NCI-H345 treated with DMSO at 0.1 percent for 48 hours (cell line): ENCODE measurements around the gene RSPH3.
"Not testable (repeated sequence)": the region's sequence is repeated elsewhere in the genome, so short reads cannot be mapped to it uniquely, and the experiment has no call there.

Source experiments
- DNase-seq: peaks from one replicate; lab custom pipeline; 2025; ENCODE audit not compliant: unreplicated experiment; lab: John Stamatoyannopoulos, UW

The RSPH3 gene

GRCh38 chr6:159025224-159025623 lies 25.2 kb upstream of the RSPH3 start:
- not testable (repeated sequence) for DNase-seq

DNA sequence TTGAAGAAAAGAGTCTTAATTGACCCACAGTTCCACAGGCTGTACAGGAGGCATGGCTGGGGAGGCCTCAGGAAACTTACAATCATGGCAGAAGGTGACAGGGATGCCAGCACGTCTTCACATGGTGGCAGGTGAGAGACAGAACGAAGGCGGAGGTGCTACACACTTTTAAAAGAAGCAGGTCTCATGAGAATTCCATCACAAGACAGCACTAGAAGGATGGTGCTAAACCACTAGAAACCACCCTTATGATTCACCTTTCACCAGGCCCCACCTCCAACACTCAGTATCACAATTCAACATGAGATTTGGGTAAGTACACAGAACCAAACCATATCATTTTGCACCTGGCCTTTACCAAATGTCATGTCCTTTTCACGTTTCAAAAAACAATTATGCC lies 23.9 kb upstream of the RSPH3 start:
- DNase-seq = no peak

DNA sequence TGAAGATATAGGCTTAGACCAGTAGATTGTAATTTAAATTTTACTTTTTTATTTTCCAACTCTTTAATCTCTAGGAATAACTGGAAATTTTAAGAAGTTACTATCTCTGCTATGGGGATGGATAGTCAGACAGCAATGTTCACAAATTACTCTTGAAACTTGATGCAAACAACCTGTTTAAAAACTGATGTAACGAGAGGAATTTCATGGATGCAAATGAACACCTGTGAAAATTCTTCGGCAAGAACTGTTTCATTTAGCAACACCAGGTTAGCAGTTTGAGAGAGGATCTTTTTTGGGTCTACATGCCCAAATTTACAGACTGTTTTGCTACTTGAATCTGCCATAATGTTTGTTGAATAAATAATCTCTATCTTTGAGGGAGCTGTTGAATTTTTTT lies 20.0 kb upstream of the RSPH3 start:
- no peak for DNase-seq

DNA sequence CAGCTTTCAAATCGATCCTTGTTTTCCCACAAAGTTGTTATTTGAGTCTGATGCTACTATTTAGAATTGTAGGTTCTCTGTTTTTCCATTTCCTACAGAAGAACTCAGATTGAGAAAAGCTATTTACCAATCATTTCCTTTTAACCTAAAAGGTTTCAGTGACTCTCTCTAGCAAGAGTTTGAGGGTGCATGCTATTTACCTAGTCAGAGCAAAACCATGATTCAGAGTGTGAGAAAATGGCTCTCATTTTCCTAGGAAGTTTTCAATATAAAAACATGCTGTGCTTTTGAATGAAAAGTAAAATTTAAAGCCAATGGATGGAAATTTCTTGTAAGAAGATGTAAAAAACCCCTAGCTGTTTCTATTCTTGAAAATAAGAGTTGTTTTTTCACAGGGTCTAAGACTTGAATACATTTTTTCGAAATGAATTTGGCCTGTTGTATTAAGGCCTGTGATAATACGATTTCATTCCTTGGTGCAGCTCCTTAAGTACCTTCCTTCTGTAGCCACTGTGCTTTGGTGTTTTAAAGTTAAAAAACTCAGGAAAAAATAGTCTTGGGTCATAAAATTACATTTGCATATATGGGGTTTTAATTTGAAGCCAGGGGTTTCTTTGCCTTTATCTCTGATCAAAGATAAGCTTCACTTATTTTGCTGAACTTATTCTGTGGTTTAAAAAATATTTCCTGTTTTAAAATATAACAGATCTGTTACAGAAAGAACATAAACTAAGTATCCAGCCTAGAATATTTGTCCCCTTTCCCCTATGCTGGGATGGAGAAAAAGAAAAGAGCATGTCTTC lies 18.0 kb upstream of the RSPH3 start:
- DNase-seq = no peak

DNA sequence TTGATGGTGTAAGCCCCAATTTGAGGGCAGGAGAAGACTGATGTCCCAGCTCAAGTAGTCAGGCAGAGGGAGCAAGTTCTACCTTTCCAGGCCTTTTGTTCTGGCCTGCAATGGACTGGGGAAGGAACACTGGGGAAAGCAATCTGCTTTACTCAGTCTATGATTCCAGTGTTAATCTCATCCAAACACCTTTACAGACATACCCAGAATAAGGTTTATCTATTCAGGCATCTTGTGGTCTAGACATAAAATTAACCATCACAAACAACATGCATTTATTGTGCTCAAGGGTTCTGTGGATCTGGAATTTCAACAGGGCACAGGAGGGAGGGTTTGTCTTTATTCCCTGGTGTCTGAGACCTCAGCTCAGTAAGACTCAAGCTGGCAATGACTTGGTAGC lies 14.4 kb upstream of the RSPH3 start:
- no peak for DNase-seq

DNA sequence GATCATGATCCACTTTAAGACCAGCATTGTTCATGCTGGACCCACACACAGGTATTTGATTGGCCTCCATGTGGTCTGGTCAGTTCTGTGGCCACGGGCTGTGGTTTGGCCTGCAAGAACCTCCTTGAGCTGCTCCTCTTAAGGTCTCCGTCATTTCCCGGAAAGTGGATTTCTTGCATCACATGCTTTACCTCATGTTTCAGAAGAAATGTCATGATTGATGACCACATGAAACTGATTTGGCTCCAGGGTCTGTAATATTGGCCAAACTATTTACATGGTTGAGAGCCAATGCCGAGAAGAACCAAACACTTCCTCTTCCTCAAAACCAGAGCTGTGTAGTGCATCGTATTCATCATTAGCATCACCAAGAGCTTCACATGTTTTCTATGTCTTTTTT lies 13.2 kb upstream of the RSPH3 start:
- no peak for DNase-seq

GRCh38 chr6:159012201-159012600 lies 12.2 kb upstream of the RSPH3 start:
- no peak for DNase-seq

- DNase-seq = not testable (repeated sequence)
Observed at GRCh38 chr6:159010037-159010612, 10.1 kb upstream of the RSPH3 start.

GRCh38 chr6:159008656-159009288 lies 8.8 kb upstream of the RSPH3 start:
- DNase-seq = no peak

GRCh38 chr6:159007510-159007909 lies 7.5 kb upstream of the RSPH3 start:
- no peak for DNase-seq

DNA sequence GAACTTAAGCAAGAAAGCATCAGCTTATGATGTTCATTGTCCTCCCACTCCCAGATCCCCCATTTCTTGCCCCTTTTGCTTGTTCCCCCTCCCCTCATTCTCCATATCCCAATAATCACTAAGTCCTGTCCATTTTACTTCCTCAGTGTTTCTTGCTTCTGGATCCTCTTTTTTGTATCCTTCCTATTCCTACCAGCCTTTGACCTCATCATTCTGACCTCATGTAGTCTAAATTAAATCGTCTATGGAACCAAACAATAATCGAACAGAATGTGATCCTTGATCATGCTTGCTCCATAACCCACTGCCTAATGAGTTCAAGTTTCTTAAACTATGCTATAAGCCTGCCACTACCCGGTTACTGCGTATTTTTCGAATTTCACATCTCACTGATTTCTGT lies 5.4 kb upstream of the RSPH3 start:
- no peak for DNase-seq

DNA sequence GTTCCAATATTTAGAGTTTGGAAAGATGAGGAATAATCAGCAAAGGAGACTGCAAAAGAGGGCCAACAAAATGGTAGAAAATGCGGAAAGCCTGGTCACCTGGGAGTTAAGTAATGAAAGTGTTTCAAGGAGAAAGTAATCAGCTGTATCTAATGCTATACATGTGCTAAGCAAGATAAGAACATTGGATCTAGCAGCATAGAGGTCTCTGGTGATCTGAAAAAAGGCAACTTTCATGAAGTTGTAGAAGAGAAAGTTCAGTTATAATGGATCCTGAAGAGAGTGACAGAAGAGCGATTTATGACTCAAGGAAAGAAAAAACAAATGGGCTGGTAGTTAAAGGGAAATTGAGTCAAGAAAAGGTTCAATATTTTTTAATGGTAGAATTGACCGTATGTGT lies 4.6 kb upstream of the RSPH3 start:
- DNase-seq = no peak

GRCh38 chr6:159002432-159003155 lies 2.6 kb upstream of the RSPH3 start:
- DNase-seq = no peak

GRCh38 chr6:158999154-158999665 lies 792 bp downstream of the RSPH3 start:
- no peak for DNase-seq

DNA sequence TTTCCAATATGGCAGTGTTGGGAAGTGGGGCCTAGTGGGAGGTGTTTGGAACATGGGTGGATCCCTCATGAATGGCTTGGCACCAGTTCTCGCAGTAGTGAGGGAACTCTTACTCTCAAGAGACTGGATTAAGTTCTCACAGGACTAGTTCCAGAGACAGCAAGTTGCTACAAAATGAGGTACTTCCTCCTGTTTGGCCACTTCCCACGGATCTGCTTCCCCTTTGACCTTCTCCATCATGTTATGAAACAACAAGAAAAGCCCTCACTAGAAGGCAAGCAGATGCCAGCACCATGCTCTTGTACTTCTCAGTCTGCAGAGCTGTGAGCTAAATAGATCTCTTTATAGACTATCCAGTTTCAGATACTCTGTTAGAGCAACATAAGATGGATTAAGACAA lies 3.1 kb downstream of the RSPH3 start:
- no peak for DNase-seq

DNA sequence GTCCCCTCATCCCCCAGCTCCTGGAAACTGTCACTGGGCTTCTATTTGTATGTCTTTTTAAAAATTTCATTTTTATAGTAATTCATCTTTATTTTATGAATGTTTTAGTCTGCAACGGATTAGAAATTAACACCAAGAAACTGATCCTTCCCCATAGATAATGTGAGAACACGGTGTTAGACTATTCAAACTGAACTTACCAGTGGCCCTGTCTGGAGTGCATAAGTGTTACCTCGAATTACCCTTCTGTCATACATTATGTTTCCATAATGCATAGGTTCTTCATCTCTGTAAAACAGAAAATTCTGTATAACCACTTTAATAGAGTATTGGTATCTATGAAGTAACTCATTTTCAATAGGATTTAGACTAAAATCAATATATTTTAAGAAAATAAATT lies 6.4 kb downstream of the RSPH3 start:
- no peak for DNase-seq

DNA sequence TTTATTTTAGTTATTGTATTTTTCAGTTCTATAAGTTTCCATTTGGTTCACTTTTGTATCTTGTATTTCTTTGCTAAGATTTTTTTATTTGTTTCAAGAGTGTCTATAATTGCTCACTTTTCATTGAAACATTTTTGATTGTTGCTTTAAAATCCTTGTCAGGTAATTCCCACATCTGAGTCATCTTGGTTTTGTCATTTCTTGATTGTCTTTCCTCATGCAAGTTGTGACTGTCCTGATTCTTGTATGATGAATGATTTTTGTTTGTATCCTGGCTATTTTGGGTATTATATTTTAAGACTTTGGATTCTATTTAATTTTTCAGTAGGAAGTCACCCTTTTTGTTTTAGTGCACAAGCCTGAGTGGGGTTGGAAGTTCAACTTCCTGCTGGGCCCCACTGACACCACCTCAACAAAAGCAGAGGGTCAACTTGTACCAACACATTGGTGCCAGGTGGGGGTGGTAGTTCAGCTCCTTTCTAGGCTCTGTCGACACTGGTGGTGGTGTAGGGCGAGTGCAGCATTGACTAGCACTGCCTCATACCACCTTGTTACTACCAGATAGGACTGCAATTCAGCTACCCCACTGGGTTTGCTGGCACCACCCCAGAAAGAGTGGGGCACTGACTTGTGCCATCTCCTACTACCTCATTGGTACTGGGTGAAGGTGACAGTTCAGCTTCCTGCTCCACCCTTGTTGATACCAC lies 8.8 kb downstream of the RSPH3 start:
- no peak for DNase-seq

DNA sequence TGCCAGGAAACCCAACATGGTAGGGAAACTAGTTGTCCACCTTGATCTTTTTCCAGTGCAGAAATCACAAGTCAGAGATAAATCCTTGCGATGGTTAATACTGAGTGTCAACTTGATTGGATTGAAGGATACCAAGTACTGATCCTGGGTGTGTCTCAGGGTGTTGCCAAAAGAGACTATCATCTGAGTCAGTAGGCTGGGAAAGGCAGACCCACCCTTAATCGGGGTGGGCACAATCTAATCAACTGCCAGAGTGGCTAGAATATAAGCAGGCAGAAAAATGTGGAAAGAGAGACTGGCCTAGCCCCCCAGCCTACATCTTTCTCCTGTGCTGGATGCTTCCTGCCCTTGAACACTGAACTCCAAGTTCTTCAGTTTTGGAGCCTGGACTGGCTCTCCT lies 10.3 kb downstream of the RSPH3 start:
- DNase-seq = not testable (repeated sequence)

GRCh38 chr6:158988477-158988876 lies 11.5 kb downstream of the RSPH3 start:
- DNase-seq = no peak

DNA sequence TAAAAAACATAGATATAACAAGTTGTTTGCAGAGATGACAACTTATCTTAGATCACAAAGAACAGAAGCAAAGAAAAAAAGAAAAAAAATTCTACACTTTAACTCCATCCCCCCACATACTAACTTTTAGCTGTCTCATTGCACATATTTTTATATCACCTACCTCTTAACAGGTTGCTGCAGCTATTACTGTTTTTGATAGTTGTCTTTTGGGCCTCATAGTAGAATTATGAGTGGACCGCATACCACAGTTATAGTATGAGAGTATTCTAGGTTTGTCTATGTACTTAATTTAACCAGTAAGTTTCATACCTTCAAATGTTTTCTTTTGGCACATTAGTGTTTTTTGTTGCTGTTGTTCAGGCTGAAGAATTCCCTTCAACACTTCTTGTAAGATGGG lies 12.3 kb downstream of the RSPH3 start:
- no peak for DNase-seq

GRCh38 chr6:158978757-158979156 lies 21.2 kb downstream of the RSPH3 start:
- no peak for DNase-seq
